HG03354 (cell line): ENCODE measurements around the gene NCF1.
"Not testable (repeated sequence)": the region's sequence is repeated elsewhere in the genome, so short reads cannot be mapped to it uniquely, and the experiment has no call there.

Experiments
- ATAC-seq: cut with Tn5 transposase; IDR thresholded peaks from one replicate; pipeline ENCODE4 v1.9.1; 2021; ENCODE audit warnings: mild to moderate bottlenecking; ENCODE audit not compliant: unreplicated experiment, poor library complexity, severe bottlenecking

NCF1 gene

GRCh38 chr7:74781746-74782145 lies 7.9 kb downstream of the NCF1 start:
- ATAC-seq, result not testable (repeated sequence)

- not testable (repeated sequence) for ATAC-seq
Measured at GRCh38 chr7:74783595-74783994, 9.8 kb downstream of the NCF1 start.

GRCh38 chr7:74788369-74789150 lies 14.7 kb downstream of the NCF1 start:
- peak; percentile 88 for ATAC-seq

DNA sequence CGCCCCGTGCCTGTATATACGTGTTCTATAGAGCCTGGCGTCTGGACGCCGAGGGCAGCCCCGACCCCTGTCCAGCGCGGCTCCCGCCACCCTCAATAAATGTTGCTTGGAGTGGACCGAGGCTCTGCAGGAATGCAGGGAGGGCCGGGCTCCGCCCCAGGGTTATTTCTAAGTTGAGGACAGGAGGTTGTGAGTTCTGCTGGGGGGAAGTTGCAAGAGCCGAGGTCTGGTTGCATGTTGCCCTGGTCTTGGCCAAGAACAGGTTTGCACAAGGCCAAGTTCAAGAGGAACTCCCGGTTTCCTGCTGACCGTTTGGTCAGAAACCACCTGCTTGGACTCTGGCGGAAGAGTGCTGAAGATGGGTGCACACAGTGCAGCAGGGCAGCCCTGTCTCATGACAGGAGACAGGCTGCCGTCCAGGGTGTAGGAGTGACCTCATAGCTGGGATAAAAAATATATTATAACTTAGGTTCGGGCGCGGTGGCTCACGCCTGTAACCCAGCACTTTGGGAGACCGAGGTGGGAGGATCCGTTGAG lies 15.5 kb downstream of the NCF1 start:
- not testable (repeated sequence) for ATAC-seq

GRCh38 chr7:74797848-74798622 lies 24.2 kb downstream of the NCF1 start:
- ATAC-seq, result not testable (repeated sequence)

DNA sequence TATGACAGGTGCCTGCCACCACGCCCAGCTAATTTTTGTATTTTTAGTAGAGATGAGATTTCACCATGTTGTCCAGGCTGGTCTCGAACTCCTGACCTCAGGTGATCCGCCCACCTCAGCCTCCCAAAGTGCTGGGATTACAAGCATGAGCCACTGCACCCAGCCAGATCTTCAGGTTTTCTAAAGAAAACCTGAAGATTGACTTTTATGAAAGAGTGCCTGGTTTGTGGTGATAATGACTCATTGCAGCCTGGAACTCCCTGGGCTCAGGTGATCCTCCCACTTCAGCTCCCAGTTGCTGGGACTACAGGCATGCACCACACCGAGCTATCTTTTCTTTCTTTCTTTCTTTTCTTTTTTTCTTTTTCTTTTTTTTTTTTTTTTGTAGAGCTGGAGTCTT lies 24.8 kb downstream of the NCF1 start:
- not testable (repeated sequence) for ATAC-seq

GRCh38 chr7:74815882-74816281 lies 42.1 kb downstream of the NCF1 start:
- not testable (repeated sequence) for ATAC-seq

- ATAC-seq, result peak; percentile 81
Measured at GRCh38 chr7:74820146-74820805, 46.5 kb downstream of the NCF1 start.

DNA sequence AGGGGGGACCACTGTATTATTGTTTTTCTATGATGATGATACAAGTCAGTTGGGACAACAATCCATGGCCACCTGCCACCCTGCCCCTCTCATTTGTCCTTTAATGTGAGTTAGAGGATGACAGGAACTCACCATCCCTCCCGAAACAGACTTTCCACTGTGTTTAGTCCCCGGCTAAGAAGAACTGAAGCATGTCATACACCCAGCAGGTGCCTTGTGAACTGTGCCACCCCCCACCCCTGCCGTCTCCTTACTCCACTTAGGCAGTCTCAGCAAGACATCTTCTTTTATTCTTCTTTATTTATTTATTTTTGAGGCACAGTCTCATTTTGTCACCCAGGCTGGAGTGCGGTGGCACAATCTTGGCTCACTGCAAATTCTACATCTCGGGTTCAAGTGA lies 47.4 kb downstream of the NCF1 start:
- not testable (repeated sequence) for ATAC-seq

GRCh38 chr7:74829959-74830358 lies 56.1 kb downstream of the NCF1 start:
- not testable (repeated sequence) for ATAC-seq

DNA sequence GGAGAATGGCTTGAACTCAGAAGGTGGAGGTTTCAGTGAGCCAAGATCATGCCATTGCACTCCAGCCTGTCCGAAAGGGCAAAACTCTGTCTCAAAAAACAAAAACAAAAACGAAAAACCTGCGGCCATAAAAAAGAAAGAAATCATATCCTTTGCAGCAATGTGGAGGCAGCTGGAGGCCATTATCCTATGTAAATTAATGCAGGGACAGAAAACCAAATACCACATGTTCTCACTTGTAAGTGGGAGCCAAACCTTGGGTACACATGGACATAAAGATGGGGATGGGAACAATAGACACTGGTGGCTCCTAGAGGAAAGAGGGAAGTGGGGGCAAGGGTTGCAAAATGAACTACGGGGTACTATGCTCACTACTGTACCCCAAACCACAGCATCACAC lies 56.6 kb downstream of the NCF1 start:
- not testable (repeated sequence) for ATAC-seq
